ENCODE results near the gene EIF1AD.
"Not testable (repeated sequence)": the region's sequence is repeated elsewhere in the genome, so short reads cannot be mapped to it uniquely, and the experiment has no call there.

Gene EIF1AD, protein sequence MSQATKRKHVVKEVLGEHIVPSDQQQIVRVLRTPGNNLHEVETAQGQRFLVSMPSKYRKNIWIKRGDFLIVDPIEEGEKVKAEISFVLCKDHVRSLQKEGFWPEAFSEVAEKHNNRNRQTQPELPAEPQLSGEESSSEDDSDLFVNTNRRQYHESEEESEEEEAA

DNA sequence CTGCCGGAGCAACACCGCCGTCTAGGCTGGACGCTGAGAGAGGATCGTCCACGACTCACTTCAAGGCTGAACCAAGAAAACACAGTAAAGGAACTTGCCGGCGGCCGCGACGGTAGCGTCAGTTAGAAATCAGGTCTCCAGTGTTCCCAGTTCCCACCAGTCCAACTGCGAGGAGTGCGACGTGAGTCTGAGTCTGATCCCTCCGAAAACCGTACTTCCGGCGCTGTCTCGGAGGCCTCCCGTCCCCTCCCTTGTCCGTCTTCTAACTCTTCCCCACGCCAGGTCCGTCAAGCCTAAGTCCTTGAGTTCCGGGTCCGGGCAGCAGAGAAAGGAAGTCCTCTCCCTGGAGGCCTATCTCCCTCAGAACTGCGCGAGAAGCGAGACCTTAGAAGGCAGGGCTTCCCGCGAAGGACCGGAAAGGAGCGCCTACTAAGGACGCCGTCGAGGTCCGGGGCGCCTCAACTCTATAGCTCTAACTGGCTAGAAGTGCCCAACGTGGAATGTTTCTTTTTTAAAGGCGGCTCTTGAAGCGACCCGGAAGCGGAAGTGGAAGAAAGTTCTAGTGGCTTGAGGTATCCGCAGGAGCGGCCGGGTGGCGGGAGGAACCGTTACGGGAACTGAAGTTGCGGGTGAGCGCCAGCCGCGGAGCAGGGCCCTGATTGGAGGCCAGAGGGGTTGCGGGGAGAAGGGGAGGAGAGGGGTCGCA, at the start of gene EIF1AD, which contains the start of gene BANF1:
Gene EIF1AD (minus strand): TSS at position 216 of the 706 bp plus-strand sequence. CDS start 1,768 bp downstream, outside the sequence.
Gene BANF1 (plus strand): TSS at position 562 of the 706 bp plus-strand sequence. CDS start 748 bp downstream, outside the sequence.
- peak; percentile 97 for DNase-seq (ENCODE audit: low spot score)

DNA sequence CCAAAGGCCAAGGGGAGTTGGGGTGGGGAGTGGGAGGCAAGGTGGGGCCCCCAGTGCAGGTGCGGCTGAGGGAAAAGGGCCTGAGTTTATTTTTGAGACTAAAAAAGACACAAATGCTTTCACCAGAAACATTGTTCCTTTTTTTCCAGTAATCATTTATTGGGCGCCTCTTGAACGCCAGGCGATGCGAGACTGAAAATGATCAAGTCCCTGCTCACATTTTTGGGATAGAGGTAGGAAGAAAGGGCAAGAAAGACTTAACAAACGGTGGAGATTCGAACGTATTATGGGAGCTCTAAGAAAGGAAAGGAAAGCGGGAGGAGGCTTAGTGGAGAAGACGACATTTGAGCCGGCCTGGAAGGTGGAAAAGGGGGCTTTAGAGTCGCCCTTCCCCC, 49.4 kb upstream of the EIF1AD start:
- no peak for DNase-seq (ENCODE audit: low spot score)

DNA sequence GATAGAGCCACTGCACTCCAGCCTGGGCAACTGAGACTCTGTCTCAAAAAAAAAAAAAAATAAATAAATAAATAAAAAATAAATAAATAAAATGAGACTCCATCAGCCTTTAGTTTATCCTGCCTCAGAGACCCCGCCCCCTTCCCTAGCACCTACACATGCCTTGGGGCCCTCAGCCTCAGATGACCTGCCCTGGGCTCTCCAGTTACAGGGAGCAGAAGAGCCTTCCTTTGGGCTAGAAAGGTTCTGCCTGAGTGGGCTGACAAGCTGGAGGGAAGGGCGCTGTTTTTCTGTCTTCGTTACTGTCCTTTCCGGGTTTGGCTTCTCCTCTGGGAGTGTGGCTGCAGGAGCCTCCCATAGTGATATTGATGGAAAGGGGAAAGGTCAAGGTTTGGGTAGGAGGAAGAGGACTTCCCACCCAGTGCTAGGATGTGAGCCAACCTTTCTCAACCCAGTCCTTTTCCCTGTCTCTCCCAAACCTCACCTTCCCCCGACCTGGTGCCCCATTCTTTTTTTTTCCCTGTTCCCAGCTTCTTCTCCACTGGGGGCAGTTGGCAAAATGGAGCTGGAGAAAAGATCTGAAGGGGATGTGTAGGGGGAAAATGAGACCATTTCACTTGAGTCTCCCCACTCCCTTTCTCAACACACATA, 48.7 kb upstream of the EIF1AD start:
- DNase-seq (ENCODE audit: low spot score), result no peak

DNA sequence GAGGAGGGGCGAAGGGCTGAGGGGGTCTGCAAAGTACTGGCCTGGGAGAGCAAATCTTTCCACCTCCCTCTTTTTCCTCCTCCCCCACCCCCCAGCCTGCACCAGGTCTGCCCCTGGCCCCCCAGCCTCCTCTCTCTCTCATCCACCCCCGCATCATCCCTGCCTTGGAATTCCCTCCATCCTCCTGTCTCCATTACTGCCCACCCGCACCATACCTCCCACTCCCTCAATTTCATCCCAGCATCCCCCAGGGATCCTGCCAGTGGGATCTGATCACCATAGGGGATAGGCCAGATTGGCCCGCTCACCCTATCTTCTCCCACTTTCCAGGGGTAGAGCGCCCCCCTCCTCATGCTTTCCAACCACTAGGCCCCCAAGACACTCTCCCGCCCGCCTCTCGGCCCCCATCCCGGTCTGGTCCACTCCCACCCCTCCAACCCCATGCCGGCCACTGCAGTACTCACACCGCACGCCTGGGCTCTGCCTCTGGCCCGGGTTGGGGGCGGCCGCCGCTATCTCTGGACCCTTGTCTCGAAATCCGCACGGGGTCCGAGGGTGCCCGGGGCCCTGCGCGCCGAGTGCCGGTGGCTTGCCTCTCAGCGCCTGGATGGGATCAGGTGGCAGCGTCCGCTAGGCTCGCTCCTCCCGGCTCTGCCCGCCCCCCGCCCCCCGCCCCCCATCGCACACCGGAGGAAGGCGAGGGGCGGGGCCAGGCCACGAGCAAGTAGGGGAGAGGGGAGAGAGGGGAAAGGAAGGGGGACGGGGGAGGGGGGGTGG, 46.8 kb upstream of the EIF1AD start, which contains the start of gene GAL3ST3:
Gene GAL3ST3 (minus strand): TSS at position 615 of the 777 bp plus-strand sequence. CDS start 3,746 bp downstream, outside the sequence.
- no peak for DNase-seq (ENCODE audit: low spot score)

GRCh38 chr11:66047541-66048365, 45.8 kb upstream of the EIF1AD start:
- no peak for DNase-seq (ENCODE audit: low spot score)

GRCh38 chr11:66046901-66047300, 44.9 kb upstream of the EIF1AD start:
- DNase-seq (ENCODE audit: low spot score), result no peak

- DNase-seq (ENCODE audit: low spot score), result peak; percentile 67
These were observed 43.3 kb upstream of the EIF1AD start for GRCh38 chr11:66045177-66045639.

DNA sequence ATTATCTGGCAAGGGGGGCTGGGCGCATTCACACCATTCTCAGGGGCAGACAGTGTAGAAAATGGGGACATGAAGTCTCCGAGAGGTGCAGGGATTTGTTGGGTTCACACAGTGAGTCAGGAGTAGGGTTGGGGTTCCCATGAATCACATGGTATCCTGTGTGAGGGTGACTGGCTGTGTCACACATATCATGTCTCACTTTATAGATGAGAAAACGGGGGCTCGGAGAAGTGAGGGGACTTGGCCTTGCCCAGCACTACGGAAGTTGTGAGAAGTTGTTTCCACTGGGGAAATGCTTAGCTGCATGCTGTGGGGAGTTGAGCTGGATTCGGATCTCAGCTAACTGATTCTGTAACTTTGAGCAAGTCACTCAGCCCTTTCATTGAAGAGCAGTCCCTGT, 42.8 kb upstream of the EIF1AD start:
- no peak for DNase-seq (ENCODE audit: low spot score)

- no peak for DNase-seq (ENCODE audit: low spot score)
These were observed 41.3 kb upstream of the EIF1AD start for GRCh38 chr11:66042996-66043906.

DNA sequence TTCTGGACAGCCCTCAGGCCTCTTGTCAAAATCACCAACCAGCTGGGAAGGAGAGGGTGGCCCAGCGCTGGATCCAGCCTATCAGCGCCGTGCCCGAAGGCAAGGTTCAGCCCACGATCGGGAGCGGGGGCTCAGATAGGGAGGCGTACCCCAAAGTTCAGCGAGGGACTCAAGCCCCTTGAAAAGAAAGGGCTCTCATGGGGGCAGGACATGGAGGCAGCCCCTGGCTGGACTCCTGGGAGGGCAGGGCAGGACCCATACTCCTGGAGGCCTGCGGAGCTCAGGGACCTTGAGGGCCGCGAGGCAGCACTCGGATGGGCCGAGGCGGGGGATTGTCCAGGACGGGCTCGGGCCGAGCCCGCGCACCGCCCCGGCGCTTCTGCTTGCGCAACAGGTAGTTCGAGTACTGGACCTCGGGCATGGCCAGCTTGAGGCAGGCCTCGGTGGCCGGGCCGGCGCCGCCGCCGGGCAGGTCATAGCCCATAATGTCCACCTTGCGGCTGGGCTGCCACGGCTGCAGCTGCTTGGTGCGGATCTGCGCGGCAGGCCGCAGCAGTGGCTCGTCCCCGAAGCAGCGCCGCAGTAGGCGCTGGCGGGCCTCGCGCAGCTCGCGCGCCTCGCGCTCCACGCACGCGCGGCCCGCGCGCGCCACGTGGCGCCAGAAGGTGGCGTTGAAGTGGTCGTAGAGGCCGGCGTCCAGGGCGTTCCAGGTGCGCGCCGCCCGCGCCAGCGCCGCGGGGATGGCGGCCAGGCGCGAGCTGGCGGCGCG, 40.5 kb upstream of the EIF1AD start:
- DNase-seq (ENCODE audit: low spot score), result no peak

DNA sequence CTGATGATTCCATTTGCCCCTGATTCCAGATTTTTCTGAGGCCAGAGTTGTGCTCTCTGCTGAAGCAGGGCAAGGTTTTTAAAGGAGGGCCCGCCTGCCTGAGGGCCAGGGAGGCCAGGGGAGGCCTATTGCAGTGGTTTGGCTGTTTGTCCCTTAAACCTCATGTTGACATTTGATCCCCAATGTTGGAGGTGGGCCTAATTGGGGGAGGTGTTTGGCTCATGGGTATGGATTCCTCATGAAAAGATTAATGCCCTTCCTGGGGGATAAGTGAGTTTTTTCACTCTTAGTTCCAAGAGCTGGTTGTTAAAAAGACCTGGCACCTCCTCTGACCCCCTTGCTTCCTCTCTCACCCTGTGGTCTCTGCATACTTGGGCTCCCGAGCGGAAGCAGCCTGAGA, 37.8 kb upstream of the EIF1AD start:
- no peak for DNase-seq (ENCODE audit: low spot score)

- DNase-seq (ENCODE audit: low spot score), result no peak
These were observed 35.4 kb upstream of the EIF1AD start for GRCh38 chr11:66037327-66037726.

DNA sequence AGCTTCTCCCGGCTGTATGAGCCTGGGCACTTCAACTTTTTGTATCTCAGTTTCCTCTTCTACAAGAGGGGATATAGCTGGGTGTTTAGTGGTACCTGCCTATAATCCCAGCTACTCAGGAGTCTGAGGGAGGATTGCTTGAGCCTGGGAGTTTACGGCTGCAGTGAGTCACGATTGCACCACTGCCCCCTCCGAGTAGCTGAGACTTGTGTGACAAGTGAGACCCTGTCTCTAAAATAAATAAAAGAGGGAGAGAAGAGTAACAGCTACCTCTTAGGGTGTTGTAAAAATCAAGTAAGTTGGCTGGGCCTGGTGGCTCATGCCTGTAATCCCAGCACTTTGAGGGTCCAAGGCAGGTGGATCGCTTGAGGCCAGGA, 34.4 kb upstream of the EIF1AD start:
- no peak for DNase-seq (ENCODE audit: low spot score)

DNA sequence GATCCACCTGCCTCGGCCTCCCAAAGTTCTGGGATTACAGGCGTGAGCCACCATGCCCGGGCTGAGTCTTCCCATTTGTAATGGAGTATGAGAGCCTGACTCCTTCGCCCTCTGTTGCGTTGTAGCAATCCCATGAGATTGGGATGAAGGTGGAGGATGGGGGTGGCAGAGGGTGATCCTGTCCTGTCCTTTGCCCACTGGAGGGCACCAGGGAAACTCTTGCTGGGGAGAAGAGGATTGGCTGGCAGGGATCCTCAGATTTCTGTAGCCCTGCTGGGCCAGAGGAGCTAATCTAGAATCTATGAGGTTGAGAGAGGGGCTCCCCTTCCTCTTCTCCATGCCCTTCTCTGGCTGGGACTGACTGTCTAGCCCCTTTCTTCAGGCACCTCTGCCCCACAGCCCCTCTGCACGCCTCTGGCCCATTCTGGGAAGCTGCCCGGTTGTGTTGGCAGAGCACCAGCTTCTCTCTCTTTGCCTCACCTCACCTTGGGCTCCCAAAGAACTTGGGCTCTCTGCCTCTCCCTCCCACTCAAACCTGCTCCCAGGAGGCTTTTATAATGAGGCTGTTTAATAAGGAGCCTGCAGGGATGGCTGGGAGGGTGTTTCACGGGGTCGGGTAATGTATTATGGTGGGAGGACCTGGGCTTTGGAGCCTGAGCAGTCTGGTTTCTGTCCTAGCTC, 33.8 kb upstream of the EIF1AD start:
- no peak for DNase-seq (ENCODE audit: low spot score)

DNA sequence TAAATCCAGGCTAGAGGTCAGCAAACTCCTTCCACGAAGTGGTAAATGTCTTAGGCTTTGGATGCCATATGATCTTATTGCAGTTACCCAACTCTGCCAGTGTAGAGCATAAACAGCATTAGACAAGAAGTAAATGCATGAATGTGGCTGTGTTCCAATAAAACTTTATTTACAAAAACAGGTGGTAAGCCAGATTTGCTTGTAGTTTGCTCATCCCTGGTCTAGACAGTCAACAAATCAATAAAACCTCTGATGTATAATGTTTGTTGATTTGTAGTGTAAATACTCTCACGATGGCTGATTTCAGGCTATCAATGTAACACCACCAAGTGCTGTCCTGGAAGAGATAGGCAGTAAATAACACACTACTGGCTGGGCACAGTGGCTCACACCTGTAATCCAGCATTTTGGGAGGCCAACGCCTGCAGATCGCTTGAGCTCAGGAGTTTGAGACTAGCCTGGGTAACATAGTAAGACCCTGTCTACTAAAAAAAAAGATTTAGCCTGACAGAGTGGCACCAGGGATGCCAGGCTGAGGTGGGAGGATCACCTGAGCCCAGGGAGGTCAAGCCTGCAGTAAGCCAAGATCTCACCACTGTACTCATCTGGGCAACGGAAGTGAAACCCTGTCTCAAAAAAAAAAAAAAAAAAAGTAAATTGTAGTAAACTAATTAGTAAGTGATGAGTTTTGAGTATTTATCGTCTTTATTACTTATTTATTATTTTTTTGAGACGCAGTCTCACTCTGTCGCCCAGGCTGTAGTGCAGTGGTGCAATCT, 31.2 kb upstream of the EIF1AD start:
- no peak for DNase-seq (ENCODE audit: low spot score)

DNA sequence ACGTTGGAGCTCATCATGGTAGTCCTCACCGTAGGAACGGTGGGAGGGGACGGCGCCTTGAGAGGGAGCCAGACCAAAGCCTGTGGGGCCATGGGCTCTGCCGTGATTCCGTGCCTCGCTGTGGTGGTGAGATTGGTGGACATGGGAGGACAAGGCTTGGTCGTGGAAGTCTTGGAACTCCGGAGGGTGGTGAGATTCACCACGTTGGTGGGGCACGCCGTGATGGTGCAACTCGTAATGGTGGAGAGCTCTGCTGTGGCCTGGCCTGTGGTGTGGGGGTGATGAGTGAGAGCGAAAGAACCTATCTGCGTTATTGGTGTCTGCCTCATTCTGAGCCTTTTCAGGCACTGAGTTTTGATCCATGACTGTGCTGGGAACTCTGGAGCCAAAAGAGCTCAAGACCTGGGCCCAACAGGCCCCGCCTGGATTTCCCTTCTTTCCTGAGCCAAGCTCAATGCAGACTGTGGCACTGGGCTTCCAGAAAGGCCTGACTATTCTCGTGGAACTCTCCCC, 24.1 kb upstream of the EIF1AD start, which contains the start of gene CATSPER1:
Gene CATSPER1 (minus strand): TSS at position 463 of the 513 bp plus-strand sequence. CDS start 100 bp downstream, at position 363.
- no peak for DNase-seq (ENCODE audit: low spot score)

DNA sequence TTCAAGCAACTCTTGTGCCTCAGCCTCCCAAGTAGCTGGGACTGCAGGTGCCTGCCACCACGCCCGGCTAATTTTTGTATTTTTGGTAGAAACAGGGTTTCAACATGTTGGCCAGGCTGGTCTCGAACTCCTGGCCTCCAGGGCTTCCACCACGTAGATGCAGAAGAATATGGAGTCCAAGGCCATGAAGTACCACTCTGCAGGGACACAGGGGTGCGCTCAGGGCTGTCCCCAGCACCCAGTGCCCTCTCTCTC, 21.2 kb upstream of the EIF1AD start:
- DNase-seq (ENCODE audit: low spot score), result not testable (repeated sequence)

Data from kidney capillary endothelial cell (primary cell).